T-helper 1 cell treated with Interleukin-12 subunit alpha and Interleukin-12 subunit beta and Interleukin-4 antibody, amounts not matched to agents 30 ng/mL and 1 ng/mL, for 36 hours (primary cell): Measurements from ENCODE around the gene XXYLT1. TPM values are rescaled to one million over a fixed set of nuclear protein-coding genes. Genes with fewer than 3 reads are reported as not detected.

ENCODE experiments used
- intact Hi-C: fragments of 100-400 bp; cut with micrococcal nuclease; formaldehyde crosslinking; loops from one replicate; pipeline ENCODE4 v1.15.1; 2024
- total RNA-seq: library from RNA; stranded (reverse); gene quantifications from 2 replicates; pipeline ENCODE4 v1.2.3, GENCODE V29; 2022

XXYLT1 gene
- total RNA-seq, 1 donor from 2014 or later, result 9.7 TPM

DNA sequence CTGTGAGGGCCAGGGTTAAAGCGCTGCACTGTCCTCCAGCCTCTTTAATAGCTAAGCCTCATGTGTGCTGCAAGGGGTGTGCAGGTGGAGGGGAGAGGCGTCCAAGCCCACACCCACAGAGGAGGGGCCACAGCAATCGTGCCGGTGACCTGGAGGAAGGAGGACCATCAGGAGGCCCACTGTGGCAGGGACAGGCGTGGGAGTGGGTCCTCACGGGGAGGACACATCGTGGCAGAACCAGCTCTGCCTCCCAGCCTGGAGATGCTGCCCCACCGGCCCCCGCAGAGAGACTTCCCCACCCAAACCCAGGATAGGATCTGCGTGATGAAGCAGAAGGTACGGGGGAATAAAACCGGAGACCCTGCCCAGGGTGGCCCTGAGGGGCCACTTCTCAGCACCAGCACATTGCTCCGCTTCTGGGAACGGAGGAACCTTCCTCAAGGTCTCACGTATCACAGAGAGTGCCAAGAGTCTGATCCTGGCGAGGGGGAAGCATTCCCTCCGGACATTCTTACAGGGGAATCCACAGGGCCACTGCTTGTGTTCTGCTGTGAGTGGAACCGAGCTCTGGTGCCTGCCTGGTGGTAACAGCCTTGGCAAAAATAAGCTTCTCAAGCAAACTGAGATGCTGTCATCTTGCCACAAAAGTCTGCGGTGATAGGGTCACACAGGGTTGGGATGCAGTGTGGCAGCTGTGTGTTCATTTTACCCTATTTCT is 199.8 kb downstream of the XXYLT1 start:
- intact Hi-C loops, result no loop called here

DNA sequence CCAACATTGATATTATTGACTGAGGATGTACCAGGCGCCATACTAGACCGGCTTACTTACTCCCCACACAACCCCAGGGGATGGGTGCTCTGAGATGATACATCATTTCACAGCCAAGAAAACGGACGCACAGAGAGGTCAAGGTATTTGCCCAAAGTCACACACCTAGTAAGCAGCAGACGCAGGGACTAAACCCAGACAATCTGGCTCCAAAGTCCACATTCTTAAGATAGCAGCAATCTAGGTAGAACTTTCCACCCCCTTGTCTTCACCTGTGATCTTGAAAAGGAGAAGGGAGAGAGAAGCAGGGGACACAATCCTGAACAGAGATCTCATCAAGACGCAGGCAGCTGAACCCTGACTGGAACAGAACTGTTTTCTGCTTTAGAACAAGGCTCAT is 200.6 kb downstream of the XXYLT1 start:
- intact Hi-C loops, result no loop called here

- intact Hi-C loops, result no loop called here
Measured at GRCh38 chr3:195069501-195070251, 201.3 kb downstream of the XXYLT1 start.

- intact Hi-C loops, result no loop called here
Measured at GRCh38 chr3:195068084-195069080, 202.6 kb downstream of the XXYLT1 start.

GRCh38 chr3:195066441-195066841 is 204.5 kb downstream of the XXYLT1 start:
- intact Hi-C loops, result no loop called here

- intact Hi-C loops, result no loop called here
Measured at GRCh38 chr3:195065864-195066185, 205.1 kb downstream of the XXYLT1 start.

DNA sequence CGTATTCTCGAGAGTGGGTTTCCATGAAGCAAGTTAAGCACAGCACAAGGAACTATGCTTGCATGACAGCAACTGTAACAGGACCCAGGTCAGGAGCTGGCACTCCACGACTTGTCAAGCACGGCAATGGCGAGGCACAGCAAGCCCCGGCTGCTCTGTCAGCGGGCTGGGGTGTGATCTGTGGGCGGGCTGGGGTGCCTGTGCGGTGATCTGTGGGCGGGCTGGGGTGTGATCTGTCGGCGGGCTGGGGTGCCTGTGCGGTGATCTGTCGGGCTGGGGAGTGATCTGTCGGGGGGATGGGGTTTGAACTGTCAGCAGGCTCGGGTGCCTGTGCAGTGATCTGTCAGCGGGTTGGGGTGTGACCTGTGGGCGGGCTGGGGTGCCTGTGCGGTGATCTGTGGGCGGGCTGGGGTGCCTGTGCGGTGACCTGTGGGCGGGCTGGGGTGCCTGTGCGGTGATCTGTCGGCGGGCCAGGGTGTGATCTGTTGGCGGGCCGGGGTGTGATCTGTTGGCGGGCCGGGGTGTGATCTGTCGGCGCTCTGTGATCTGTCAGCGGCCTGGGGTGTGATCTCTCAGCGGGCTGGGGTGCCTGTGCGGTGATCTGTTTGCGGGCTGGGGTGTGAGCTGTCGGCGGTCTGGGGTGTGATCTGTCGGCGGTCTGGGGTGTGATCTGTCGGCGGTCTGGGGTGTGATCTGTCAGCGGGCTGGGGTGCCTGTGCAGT is 205.7 kb downstream of the XXYLT1 start:
- intact Hi-C loops, result no loop called here

GRCh38 chr3:195064300-195064931 is 206.5 kb downstream of the XXYLT1 start:
- intact Hi-C loops, result no loop called here

GRCh38 chr3:195063581-195064193 is 207.3 kb downstream of the XXYLT1 start:
- intact Hi-C loops, result no loop called here

GRCh38 chr3:195062866-195063540 is 208.0 kb downstream of the XXYLT1 start:
- intact Hi-C loops, result no loop called here

DNA sequence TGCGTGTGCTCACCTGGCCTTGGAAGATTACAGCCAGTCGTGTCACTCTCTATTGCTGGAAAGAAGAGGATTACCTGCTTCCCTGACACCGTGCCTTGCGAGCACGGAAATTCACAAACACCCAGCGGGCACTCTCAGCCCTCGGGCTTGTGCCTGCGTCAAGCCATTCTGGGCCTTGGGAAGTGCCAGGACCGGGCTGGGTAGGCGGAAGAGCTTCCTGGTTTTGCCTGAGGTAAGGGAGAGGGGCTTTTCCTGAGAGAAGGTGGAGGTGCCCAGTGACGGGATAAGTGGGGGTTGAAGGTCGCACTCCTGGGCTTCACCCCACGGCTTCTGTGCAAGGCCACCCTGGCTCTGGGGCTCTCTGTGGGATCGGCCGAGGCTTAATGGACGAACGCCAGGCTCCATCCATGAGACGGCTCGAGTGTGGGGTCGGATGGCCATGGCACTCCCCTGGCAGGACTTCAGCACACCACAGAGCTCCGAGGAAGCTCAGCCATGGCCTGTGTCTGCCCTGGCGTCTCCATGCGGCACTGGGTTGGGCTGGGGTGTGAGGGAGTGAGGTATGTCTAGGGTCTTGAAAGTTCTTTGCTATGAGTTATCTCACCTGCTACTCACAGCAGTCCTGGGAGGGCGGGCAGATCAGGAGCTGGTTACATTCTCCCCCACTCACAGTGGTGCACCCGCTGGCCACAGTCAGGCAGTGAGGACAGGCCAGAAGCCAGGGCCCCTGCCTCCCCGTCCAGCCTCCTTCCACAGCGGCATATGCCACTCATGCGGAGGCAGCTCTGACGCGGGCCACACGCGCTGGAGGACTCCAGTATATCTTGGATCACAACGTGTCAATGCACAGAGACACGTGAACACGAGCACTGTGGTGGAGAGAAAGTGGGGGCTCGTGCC is 209.0 kb downstream of the XXYLT1 start:
- intact Hi-C loops, result no loop called here

GRCh38 chr3:195060531-195061291 is 210.2 kb downstream of the XXYLT1 start:
- intact Hi-C loops, result no loop called here

DNA sequence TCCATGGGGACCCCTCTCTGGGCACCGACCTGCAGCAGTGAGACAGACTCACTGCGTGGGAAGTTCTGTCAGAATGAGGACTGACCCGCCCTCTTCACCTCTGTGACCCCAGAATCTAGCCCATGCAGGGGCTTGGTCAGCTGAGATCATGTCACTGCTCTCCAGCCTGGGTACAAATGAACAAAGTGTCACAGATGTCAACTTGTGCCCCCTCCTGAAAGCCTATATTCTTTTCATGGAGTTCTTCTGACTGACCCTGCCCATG is 210.8 kb downstream of the XXYLT1 start:
- intact Hi-C loops, result no loop called here

GRCh38 chr3:195059471-195060216 is 211.3 kb downstream of the XXYLT1 start:
- intact Hi-C loops, result no loop called here

DNA sequence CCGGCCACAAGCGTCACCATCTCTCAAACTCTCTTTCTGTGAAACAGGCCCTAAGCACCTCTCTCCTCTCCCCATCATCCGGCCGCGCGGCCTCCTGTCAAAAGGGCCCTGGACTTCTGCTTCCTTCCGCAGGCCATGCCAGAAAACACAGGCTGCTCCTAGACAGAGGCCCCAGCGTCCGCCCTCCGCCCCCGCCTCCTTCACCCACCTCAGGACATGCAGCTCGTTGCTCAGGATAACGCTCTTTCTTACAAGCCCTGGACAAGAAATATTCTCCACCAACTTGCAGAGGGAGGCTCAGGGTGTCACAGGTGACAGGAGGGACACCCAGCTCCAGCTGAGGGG is 212.0 kb downstream of the XXYLT1 start:
- intact Hi-C loops, result no loop called here

- intact Hi-C loops, result no loop called here
Measured at GRCh38 chr3:195058336-195059005, 212.5 kb downstream of the XXYLT1 start.

DNA sequence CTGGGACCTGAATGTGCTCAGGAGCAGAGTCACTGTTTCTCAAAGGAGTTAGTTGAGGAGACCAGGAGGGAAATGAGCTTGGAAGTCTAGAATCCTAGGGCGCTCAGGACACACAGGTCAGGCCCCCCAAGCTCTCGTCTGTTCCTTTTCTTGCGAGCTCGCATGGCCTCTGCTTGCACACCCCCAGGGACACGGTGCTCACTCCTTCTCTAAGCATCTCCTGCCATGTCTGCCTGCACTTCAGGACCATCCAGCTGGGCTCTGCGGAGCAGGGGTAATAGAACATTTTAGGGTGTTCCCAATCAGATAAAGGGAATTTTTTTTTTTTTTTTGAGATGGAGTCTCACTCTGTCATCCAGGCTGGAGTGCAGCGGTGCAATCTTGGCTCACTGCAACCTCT is 213.2 kb downstream of the XXYLT1 start:
- intact Hi-C loops, result no loop called here
